Muscle of arm (tissue), 12 donors: Measurements from ENCODE around the gene ART3. TPM values are rescaled to one million over a fixed set of nuclear protein-coding genes. Genes with fewer than 3 reads are reported as not detected.

Source experiments
- DNase-seq: peaks from one replicate; pipeline ENCODE4 v3.0.0-alpha.2; 2013
- polyA plus RNA-seq, 12 donors: library from polyadenylated mRNA; unstranded; fragments of 120-200 nt; gene quantifications; one replicate each; pipeline ENCODE4 v1.2.1, GENCODE V29; 2013; ENCODE audit not compliant: insufficient read length in 12 of 12

The ART3 gene
- polyA plus RNA-seq, 12 donors: 15.2 to 72.3 (median 29.6) TPM; not detected in 1

GRCh38 chr4:76066546-76066945, 8.0 kb upstream of the ART3 start:
- DNase-seq: no peak

GRCh38 chr4:76067652-76068286, 6.7 kb upstream of the ART3 start:
- peak; percentile 76 for DNase-seq

- DNase-seq: no peak
Measured at GRCh38 chr4:76072760-76073159, 1.7 kb upstream of the ART3 start.

- DNase-seq: no peak
Measured at GRCh38 chr4:76074993-76075600, 588 bp downstream of the ART3 start.

- no peak for DNase-seq
Measured at GRCh38 chr4:76078033-76078613, 3.6 kb downstream of the ART3 start.

GRCh38 chr4:76083386-76083988, 9.0 kb downstream of the ART3 start:
- no peak for DNase-seq

GRCh38 chr4:76084542-76084941, 10.0 kb downstream of the ART3 start:
- DNase-seq: no peak

GRCh38 chr4:76087007-76087769, 12.7 kb downstream of the ART3 start:
- DNase-seq: no peak

GRCh38 chr4:76088719-76089118, 14.2 kb downstream of the ART3 start:
- no peak for DNase-seq

GRCh38 chr4:76090241-76090691, 15.8 kb downstream of the ART3 start:
- DNase-seq: no peak

- DNase-seq: no peak
Measured at GRCh38 chr4:76091052-76091451, 16.5 kb downstream of the ART3 start.

- DNase-seq: no peak
Measured at GRCh38 chr4:76095568-76095967, 21.1 kb downstream of the ART3 start.

GRCh38 chr4:76096076-76096475, 21.6 kb downstream of the ART3 start:
- no peak for DNase-seq

- peak; percentile 34 for DNase-seq
Measured at GRCh38 chr4:76105652-76106051, 31.1 kb downstream of the ART3 start.

- no peak for DNase-seq
Measured at GRCh38 chr4:76106442-76106841, 31.9 kb downstream of the ART3 start.

GRCh38 chr4:76108467-76109181, 34.1 kb downstream of the ART3 start:
- no peak for DNase-seq

- DNase-seq: no peak
Measured at GRCh38 chr4:76116821-76117220, 42.3 kb downstream of the ART3 start.

- DNase-seq: no peak
Measured at GRCh38 chr4:76117536-76117935, 43.0 kb downstream of the ART3 start.

- DNase-seq: no peak
Measured at GRCh38 chr4:76120199-76120598, 45.7 kb downstream of the ART3 start.

- no peak for DNase-seq
Measured at GRCh38 chr4:76125816-76126215, 51.3 kb downstream of the ART3 start.

GRCh38 chr4:76127754-76128153, 53.2 kb downstream of the ART3 start:
- no peak for DNase-seq

GRCh38 chr4:76141241-76141640, 66.7 kb downstream of the ART3 start:
- DNase-seq: no peak
